CD4-positive, alpha-beta T cell treated with Interleukin-17A for 1 hour (primary cell): ENCODE results near the gene ZNF80.

ENCODE experiments used
- DNase-seq: peaks from one replicate; pipeline ENCODE4 v3.0.0-alpha.2; 2020

Gene ZNF80

GRCh38 chr3:114218578-114219185, 18.7 kb downstream of the ZNF80 start:
- no peak for DNase-seq

- DNase-seq: no peak
Measured at GRCh38 chr3:114218006-114218405, 19.4 kb downstream of the ZNF80 start.

- no peak for DNase-seq
Measured at GRCh38 chr3:114217266-114217665, 20.1 kb downstream of the ZNF80 start.

- no peak for DNase-seq
Measured at GRCh38 chr3:114216186-114216970, 21.0 kb downstream of the ZNF80 start.

- peak; percentile 88 for DNase-seq
Measured at GRCh38 chr3:114214542-114215341, 22.6 kb downstream of the ZNF80 start.

GRCh38 chr3:114213627-114214541, 23.5 kb downstream of the ZNF80 start:
- peak; percentile 87 for DNase-seq

GRCh38 chr3:114213292-114213626, 24.1 kb downstream of the ZNF80 start:
- no peak for DNase-seq

GRCh38 chr3:114212646-114213045, 24.7 kb downstream of the ZNF80 start:
- DNase-seq: no peak

- no peak for DNase-seq
Measured at GRCh38 chr3:114207768-114208167, 29.6 kb downstream of the ZNF80 start.

GRCh38 chr3:114206342-114206741, 31.0 kb downstream of the ZNF80 start:
- DNase-seq: no peak

GRCh38 chr3:114205541-114205940, 31.8 kb downstream of the ZNF80 start:
- DNase-seq: no peak

- DNase-seq: no peak
Measured at GRCh38 chr3:114194750-114195149, 42.6 kb downstream of the ZNF80 start.

GRCh38 chr3:114192136-114192535, 45.2 kb downstream of the ZNF80 start:
- DNase-seq: no peak

- DNase-seq: no peak
Measured at GRCh38 chr3:114186501-114186900, 50.9 kb downstream of the ZNF80 start.
